Measurements from ENCODE around the gene TCERG1L.

- TF ChIP-seq, protein P1, sequence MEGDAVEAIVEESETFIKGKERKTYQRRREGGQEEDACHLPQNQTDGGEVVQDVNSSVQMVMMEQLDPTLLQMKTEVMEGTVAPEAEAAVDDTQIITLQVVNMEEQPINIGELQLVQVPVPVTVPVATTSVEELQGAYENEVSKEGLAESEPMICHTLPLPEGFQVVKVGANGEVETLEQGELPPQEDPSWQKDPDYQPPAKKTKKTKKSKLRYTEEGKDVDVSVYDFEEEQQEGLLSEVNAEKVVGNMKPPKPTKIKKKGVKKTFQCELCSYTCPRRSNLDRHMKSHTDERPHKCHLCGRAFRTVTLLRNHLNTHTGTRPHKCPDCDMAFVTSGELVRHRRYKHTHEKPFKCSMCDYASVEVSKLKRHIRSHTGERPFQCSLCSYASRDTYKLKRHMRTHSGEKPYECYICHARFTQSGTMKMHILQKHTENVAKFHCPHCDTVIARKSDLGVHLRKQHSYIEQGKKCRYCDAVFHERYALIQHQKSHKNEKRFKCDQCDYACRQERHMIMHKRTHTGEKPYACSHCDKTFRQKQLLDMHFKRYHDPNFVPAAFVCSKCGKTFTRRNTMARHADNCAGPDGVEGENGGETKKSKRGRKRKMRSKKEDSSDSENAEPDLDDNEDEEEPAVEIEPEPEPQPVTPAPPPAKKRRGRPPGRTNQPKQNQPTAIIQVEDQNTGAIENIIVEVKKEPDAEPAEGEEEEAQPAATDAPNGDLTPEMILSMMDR (IDR thresholded peaks at IDR 0.05) = no peak
- no peak for TF ChIP-seq POLR2A (IDR thresholded peaks at IDR 0.05)
These were observed 175.8 kb downstream of the TCERG1L start for GRCh38 chr10:131135716-131136115.

All from tibial nerve (tissue), 3 donors.